NCI-H1417 (cell line): ENCODE results near the gene TMED8.
A peak's percentile ranks its signal among the peaks of the same experiment; 100 is the strongest.
"Not testable (repeated sequence)": the region's sequence is repeated elsewhere in the genome, so short reads cannot be mapped to it uniquely, and the experiment has no call there.

Experiments
- DNase-seq, 3 experiments: peaks; one replicate each; lab custom pipeline; 2025; lab: John Stamatoyannopoulos, UW

Gene TMED8

DNA sequence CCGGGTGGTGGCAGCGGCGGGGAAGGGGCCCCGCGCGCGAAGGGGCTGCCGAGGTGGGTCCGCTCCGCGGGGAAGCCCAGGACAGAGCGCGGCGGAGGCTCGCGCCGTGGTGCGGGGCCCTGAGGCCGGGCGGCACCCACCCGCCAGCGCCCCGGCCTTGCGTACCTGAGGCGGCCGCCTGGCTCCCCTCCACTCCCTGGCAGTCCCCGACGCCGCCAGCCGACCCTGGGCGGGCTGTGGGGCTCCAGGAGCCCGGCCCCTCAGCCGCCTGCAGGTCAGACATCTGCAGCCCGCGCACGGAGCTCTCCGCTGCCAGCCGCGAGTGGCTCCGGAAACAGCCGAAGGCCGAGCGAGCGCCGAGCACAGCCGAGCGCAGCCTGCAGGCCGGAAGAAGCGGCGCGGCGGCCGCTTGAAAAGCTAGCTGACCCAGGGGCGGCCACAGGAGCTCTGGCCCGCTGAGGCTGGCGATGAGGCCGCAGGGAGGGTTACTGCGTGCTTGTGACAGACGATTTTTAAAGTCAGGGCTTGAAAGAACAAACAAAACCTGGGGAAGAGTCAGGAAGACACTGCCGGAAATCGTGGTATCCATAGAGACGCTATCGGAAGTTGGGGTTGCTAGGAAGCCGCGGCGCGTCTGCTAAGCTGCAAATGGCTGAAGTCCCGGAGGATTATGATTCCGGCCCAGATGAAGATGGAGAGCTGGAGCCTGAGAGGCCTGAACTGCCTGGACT, at the start of gene TMED8, which contains the start of gene SAMD15:
TSS of gene TMED8 (minus strand) at position 324 of the 731 bp plus-strand sequence. CDS start at position 283, 41 bp downstream.
TSS of gene SAMD15 (plus strand) at position 609 of the 731 bp plus-strand sequence. CDS start at position 649, 40 bp downstream.
- peak; percentile 93 to 98 (median 97) for DNase-seq

DNA sequence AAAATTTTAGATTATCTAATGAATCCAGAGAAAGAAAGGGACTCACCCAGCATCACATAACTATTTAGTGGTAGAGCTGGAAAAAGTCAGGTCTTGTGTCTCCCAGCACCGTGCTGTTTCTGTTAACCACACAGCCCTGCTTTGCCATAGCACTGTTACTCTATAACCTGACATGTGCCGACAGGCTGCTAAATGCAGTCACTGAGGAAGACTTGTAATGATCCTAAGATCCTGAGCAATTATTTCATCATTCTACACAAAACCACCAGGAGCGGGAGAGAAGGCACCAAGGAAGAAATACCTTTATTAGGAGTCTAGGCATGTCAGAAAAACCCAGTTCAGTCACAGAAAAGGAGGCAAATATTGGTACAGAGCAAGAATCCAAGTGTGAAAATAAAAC, 49.5 kb upstream of the TMED8 start:
- no peak for DNase-seq

DNA sequence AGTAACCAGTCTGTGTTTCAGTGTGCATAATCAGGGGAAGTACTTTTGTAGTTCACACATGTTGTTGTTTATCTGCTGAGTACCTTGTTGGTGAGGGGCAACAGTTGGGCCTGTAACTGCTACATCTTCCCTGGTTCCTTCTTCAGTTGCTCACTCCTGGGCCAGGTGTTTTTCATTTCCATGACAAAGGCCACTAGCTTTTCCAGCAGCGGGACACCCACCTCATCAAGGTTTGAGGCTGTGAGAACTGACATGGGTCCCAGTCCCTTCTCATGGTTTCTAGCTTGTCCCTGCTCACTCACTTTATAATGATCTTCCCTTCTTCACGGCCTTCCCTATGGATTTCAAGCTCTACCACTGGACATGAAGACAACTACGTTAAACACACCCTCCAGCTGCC, 48.0 kb upstream of the TMED8 start:
- no peak for DNase-seq

- DNase-seq, result no peak
Measured at GRCh38 chr14:77423423-77423822, 46.5 kb upstream of the TMED8 start, which contains the start of gene NOXRED1. Gene NOXRED1 (minus strand): TSS chr14:77423523. CDS start chr14:77422889, 634 bp downstream.

DNA sequence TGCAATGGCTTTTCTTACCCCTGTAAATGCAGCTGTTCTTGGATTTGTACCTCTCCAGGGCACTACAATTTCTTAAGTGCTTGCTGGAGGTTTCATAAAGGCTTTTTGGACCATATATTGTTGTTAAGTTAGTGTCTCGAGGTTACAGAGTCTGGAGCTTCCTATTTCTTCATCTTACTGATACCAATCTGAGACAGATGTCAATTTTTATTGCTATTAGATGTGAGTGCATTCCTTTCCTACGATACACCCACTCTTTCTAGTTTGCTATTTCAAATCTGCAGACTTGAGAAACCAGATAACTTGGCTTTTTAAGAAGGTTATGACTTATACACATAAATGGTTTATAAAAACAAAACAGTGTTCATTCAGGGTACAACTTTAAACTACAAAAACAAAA, 44.3 kb upstream of the TMED8 start:
- DNase-seq, result no peak

DNA sequence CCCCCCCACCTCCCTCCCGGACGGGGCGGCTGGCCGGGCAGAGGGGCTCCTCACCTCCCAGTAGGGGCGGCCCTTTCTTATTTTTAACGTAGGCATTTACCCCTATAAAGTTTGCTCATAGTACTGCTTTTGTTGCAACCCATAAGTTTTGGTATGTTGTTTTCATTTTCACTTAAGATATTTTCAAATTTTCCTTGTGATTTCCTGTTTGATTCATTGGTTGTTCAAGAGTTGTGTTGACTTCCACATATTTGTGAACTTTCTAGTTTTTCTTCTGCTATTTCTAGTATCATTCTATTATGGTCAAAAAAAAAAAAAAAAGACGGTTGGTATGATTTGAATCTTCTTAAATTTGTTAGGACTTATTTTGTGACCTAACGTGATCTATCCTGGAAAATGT, 39.9 kb upstream of the TMED8 start:
- DNase-seq, result no peak

GRCh38 chr14:77416098-77416497, 39.2 kb upstream of the TMED8 start:
- not testable (repeated sequence) for DNase-seq

- DNase-seq, result not testable (repeated sequence)
Measured at GRCh38 chr14:77415403-77416030, 38.6 kb upstream of the TMED8 start.

DNA sequence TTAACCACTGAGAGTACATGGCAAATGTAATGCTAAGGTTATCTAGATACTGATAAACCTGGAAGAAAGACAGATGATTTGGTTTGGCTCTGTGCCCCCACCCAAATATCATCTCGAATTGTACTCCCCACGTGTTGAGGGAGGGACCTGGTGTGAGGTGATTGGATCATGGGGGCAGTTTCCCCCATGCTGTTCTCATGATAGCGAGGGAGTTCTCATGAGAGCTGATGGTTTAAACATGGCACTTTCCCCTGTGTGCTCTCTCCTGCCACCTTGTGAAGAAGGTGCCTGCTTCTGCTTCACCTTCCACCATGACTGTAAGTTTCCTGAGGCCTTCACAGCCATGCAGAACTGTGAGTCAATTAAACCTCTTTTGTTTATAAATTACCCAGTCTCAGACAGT, 32.2 kb upstream of the TMED8 start:
- no peak for DNase-seq

GRCh38 chr14:77407158-77407557, 30.3 kb upstream of the TMED8 start:
- DNase-seq, result no peak

DNA sequence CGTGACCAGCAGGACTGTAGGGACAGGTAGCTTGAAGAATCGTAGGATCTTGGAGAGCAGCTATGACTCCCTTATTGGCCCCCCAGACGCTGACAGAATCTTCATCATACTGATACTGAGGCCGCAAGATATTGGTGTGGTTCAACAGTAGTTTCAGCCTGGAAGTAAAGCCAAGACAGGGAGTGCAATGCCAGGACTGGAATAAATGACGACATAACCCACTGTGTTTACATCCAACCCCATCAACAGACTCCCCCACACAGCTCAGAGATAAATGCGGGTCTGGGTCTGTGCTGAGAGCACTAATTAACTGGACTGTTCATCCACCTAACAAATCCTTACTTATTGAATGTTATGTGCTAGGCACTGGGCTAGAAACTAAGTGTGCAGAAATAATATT, 29.8 kb upstream of the TMED8 start:
- DNase-seq, result no peak

DNA sequence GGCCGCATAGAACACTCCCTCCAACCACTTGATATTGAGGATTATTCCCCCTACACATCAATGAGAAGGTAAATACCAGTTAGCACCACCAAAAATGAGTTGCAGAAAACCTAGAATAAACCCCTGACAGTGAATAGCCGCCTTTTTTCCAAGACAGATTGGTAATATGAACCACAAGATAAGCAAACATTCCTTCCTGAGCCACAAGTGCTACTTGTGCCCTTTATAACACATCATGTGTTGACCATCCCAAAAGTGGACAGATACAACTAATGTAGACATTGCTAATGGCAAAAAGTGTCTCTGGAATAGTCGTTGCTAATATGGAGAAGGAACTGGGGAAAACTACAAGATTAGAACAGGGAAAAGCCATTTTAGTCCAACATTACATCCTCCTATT, 29.2 kb upstream of the TMED8 start:
- DNase-seq, result no peak

- DNase-seq, result no peak
Measured at GRCh38 chr14:77403768-77404167, 26.9 kb upstream of the TMED8 start.

DNA sequence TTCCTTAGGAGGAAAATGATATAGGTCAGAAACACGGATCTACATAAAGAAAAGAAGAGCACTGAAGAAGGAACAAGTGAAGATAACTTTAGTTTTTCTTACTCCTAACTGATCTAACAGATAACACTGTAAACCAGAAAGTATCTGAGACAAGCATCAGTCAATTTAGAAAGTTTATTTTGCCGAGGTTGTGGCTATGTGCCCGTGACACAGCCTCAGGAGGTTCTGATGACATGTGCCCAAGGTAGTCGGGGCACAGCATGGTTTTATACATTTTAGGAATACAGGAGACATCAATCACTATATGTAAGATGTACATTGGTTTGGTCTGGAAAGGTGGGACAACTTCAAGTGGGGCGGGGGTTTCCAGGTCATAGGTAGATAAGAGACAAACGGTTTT, 23.3 kb upstream of the TMED8 start:
- DNase-seq, result no peak

DNA sequence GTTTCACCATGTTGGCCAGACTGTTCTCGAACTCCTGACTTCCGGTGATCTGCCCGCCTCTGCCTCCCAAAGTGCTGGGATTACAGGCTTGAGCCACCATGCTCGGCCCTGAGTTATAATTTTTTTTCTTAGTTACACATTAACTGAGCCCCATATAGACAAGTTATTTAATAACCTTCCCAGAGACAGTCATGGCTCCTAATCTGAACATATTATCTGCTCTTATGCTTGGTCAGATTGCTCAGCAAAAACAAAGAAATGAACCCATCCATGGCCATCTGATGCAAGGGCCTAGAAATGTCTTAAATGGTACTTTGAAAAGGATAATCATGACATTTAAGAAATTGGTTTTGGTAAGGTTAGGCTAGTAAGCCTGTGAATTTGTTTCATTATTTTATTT, 13.3 kb upstream of the TMED8 start:
- no peak for DNase-seq

GRCh38 chr14:77378701-77379100, 1.8 kb upstream of the TMED8 start:
- DNase-seq, result no peak

- no peak for DNase-seq
Measured at GRCh38 chr14:77377502-77377844, 579 bp upstream of the TMED8 start.

- peak; percentile 38 to 70 (median 64) for DNase-seq
Measured at GRCh38 chr14:77375973-77376770, 722 bp downstream of the TMED8 start.

- DNase-seq, result peak in 1 of 3 experiments; percentile 51
Measured at GRCh38 chr14:77375164-77375950, 1.5 kb downstream of the TMED8 start.

DNA sequence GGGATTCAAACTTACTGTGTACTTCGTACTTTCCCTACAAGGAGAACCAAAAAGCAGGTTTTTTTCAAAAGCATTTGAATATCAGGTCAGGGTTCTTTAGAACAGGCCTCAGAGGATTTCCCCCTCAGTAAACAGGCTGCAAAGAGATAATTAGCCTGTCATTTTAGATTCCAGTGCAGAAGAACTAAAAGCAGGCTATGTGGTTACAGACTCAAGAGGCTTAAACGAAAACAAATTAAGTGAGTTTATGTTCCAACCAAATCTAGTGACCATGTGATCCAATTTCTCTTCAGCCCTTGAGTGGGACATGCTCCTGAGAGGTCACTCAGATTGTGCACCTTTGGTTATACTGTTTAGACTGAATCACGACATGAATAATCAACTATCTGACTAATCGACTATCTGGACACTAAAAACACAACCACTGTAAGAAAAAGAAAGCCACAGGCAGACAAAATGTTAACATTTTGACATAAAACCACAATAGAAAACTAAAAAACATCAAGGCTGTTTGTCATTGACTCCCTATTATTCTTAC, 4.5 kb downstream of the TMED8 start:
- peak; percentile 6 to 60 (median 31) for DNase-seq

DNA sequence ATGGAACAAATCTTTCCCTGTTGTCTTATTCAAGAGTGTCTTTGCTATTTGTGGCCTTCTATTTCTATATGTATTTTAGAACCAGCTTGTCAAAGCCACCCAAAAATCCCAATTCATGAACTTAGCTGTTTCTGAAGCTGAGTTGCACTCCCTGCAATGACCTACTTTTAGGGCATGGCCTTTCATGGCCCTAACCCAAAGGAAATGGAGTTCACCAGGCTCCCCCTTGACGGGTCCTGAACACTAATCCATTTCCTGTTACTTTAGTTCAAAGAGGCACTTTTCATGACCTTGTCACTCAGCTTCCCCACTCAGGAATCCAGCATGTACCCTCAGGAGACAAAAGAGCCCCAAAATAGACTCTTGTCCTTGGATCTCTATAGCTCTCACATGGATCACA, 7.6 kb downstream of the TMED8 start:
- no peak for DNase-seq

DNA sequence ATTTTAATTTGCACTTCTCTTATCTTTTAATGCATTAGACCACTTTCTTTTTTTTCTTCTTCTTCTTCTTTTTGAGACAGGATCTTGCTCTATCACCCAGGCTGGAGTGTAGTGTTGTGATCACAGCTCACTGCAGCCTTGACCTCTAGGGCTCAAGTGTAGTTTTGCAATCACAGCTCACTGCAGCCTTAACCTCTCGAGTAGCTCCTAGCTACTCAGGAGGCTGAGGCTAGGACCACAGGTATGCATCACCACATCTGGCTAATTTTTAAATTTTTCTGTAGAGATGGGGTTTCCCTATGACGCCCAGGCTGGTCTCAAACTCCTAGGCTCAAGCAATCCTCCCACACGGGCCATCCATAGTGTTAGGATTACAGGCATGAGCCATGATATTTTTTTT, 12.7 kb downstream of the TMED8 start:
- no peak for DNase-seq
